Neural progenitor cell (in vitro differentiated cells): ENCODE measurements around the gene TNNI3K.

Experiments
- EZH2phosphoT487 ChIP-seq: fragments of 200-600 bp; sonication (generic); IDR thresholded peaks from 2 replicates; pipeline ENCODE4 v1.6.1; 2017; ENCODE audit warnings: antibody characterized with exemption
- TF ChIP-seq, protein P1 (sequence below): fragments of 200-600 bp; sonication (generic); IDR thresholded peaks from 2 replicates; pipeline ENCODE4 v1.5.1; 2017; ENCODE audit warnings: antibody characterized with exemption, mild to moderate bottlenecking

- TF ChIP-seq, protein P1, sequence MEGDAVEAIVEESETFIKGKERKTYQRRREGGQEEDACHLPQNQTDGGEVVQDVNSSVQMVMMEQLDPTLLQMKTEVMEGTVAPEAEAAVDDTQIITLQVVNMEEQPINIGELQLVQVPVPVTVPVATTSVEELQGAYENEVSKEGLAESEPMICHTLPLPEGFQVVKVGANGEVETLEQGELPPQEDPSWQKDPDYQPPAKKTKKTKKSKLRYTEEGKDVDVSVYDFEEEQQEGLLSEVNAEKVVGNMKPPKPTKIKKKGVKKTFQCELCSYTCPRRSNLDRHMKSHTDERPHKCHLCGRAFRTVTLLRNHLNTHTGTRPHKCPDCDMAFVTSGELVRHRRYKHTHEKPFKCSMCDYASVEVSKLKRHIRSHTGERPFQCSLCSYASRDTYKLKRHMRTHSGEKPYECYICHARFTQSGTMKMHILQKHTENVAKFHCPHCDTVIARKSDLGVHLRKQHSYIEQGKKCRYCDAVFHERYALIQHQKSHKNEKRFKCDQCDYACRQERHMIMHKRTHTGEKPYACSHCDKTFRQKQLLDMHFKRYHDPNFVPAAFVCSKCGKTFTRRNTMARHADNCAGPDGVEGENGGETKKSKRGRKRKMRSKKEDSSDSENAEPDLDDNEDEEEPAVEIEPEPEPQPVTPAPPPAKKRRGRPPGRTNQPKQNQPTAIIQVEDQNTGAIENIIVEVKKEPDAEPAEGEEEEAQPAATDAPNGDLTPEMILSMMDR, result no peak
- no peak for TF ChIP-seq EZH2phosphoT487
Observed at GRCh38 chr1:74549932-74550331, 314.7 kb downstream of the TNNI3K start.
